ENCODE results near the gene SMU1. TPM values are rescaled to one million over a fixed set of nuclear protein-coding genes. Genes with fewer than 3 reads are reported as not detected.
A peak's percentile ranks its signal among the peaks of the same experiment; 100 is the strongest.

The SMU1 gene
- 23.6 TPM in 2 replicates for total RNA-seq (2022)
- Bru-seq, nascent RNA, result percentile 89 among the genes with signal in this experiment
- percentile 91 among the genes with signal in this experiment for BruChase-seq, experiment 1, labeled RNA remaining after a 2-hour chase
- percentile 95 among the genes with signal in this experiment for BruChase-seq, experiment 2, labeled RNA remaining after a 6-hour chase
- long read RNA-seq, full-length matches to known transcripts, result 121 of 141 reads
- long read RNA-seq, partial matches to known transcripts, result 10 of 141 reads
- long read RNA-seq, other reads (novel, unspliced or antisense), result 10 of 141 reads

DNA sequence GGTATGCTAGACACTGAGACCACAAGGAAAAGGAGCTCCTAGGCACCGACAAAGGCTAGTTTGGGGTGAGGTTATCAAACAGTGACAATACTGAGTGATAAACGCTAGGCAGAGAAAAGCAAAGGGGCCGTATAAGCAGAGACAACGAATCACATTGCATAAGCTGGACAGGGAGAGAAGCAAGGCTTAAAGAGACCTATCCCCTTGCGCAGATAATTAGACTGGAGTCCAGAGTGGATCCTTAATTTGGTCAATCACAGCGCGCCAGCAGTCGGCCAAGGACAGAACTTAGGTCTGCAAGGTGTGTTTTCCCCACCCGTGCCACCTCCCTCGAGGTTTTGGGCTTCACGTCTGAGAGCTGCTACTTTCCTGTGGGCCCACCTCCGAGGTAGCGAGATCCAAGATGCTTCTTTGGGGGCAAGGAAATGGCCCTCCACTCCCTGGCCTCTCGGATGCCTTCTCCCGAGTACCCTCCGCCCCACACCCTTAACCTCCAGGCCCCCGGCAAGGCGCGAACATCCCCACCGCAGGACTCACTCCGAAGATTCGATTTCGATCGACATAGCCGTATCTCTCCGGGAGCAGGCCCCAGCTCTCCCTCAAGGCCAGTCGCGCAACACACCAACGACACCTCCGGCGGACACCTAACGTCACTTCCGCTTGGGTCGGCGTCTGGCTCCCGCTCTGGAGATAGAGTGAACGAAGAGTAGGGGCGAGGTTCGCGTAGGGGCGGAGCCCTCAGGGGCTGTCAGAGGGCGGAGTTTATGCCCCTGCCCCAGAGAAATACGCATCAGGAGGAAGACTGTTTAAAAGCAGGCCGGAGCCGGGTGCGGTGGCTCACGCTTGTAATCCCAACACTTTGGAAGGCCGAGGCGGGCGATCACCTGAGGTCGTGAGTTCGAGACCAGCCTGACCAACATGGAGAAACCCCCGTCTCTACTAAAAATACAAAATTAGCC, at the start of gene SMU1:
SMU1 (minus strand) TSS at position 629 of the 959 bp plus-strand sequence; CDS start at position 563, 66 bp downstream.
- intact Hi-C loops (cut with micrococcal nuclease; ENCODE audit: unreplicated experiment), result loop anchor here (1.0 kb wide), 2 partner anchors 91 to 188 kb away; partner anchors contain the start of genes B4GALT1 and BAG1

DNA sequence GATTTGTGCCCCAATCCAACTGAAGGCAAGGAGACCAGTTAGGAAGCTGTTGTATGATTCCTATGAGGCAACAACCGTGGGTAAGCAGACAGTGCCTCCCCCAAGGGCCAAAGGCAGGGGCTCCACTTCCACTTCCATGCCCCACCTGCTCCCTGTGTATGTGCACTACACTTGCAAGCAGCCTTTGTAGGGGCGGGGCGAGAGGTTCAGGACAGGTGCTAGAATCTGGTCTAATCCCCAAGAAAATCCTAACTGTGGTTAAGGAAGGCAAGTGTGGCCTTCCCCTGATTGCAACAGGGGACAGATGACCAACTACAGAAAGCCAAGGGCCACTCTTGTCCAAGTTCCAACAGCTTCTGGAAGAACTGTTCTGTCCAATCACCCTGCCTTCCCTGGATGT, 49.0 kb upstream of the SMU1 start:
- no peaks in the 10 kb centered on the region for H3K9me3 ChIP-seq
- Mint-ChIP-seq H3K4me1 (ENCODE audit: low read depth, unreplicated experiment) (peaks cover 40% of the 10 kb centered on the region), H3K9me3 (ENCODE audit: unreplicated experiment) (no peaks in the 10 kb centered on the region), H3K4me3 (ENCODE audit: unreplicated experiment) (no peak overlapping the region), H3K27ac (ENCODE audit: unreplicated experiment) (peak overlapping the region; percentile 60), H3K27me3 (ENCODE audit: insufficient read depth, unreplicated experiment) (no peaks in the 10 kb centered on the region), H3K36me3 (ENCODE audit: insufficient read depth, unreplicated experiment) (peaks cover 77% of the 10 kb centered on the region)
- POLR2A ChIA-PET, result no interaction called here
- CTCF ChIA-PET, result no interaction called here
- H3K27me3 ChIP-seq (replicated peaks; ENCODE audit: control insufficient read depth, insufficient read depth, low read length), result no peaks in the 10 kb centered on the region
- TF ChIP-seq, protein P1, sequence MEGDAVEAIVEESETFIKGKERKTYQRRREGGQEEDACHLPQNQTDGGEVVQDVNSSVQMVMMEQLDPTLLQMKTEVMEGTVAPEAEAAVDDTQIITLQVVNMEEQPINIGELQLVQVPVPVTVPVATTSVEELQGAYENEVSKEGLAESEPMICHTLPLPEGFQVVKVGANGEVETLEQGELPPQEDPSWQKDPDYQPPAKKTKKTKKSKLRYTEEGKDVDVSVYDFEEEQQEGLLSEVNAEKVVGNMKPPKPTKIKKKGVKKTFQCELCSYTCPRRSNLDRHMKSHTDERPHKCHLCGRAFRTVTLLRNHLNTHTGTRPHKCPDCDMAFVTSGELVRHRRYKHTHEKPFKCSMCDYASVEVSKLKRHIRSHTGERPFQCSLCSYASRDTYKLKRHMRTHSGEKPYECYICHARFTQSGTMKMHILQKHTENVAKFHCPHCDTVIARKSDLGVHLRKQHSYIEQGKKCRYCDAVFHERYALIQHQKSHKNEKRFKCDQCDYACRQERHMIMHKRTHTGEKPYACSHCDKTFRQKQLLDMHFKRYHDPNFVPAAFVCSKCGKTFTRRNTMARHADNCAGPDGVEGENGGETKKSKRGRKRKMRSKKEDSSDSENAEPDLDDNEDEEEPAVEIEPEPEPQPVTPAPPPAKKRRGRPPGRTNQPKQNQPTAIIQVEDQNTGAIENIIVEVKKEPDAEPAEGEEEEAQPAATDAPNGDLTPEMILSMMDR (IDR thresholded peaks at IDR 0.05; ENCODE audit: insufficient read depth in 1 of 2, low read depth in 1 of 2, low read length in 1 of 2, severe bottlenecking in 1 of 2, unreplicated experiment in 1 of 2), result no peak
- peaks cover 6% of the 10 kb centered on the region for H3K36me3 ChIP-seq (ENCODE audit: control insufficient read depth, insufficient read depth, low read length)
- DNase-seq, result no peak
- intact Hi-C loops (cut with micrococcal nuclease; ENCODE audit: unreplicated experiment), result no loop called here
- BruUV-seq (replicated peaks), result no TSS peak
- no peak overlapping the region for H3K4me3 ChIP-seq (ENCODE audit: low read depth, low read length)
- peaks cover 47% of the 10 kb centered on the region for H3K4me1 ChIP-seq

More for the DNA sequence above, at the start of gene SMU1:
- H3K27me3 Mint-ChIP-seq (ENCODE audit: insufficient read depth, unreplicated experiment), result no peaks in the 10 kb centered on the region
- H3K9me3 Mint-ChIP-seq (ENCODE audit: unreplicated experiment), result no peaks in the 10 kb centered on the region
- DNase-seq, result peak; percentile 96 to 97
- H3K9me3 ChIP-seq, result no peaks in the 10 kb centered on the region
- H3K4me1 Mint-ChIP-seq (ENCODE audit: low read depth, unreplicated experiment), result peaks cover 5% of the 10 kb centered on the region
- no peaks in the 10 kb centered on the region for H3K27me3 ChIP-seq (replicated peaks; ENCODE audit: control insufficient read depth, insufficient read depth, low read length)
- peak within 1 kb of the TSS; percentile 96 for H3K27ac Mint-ChIP-seq (ENCODE audit: unreplicated experiment)
- TF ChIP-seq, protein P1 (IDR thresholded peaks at IDR 0.05; ENCODE audit: insufficient read depth in 1 of 2, low read depth in 1 of 2, low read length in 1 of 2, severe bottlenecking in 1 of 2, unreplicated experiment in 1 of 2), result no peak
- ChIA-PET POLR2A (interaction anchor here (0.6 to 1.3 kb wide), 5 partner anchors 51 to 214 kb away, joined by 3 to 13 read pairs (median 3); partner anchors contain the start of genes B4GALT1, DNAJA1 and NFX1), CTCF (interaction anchor here (1.0 kb wide), 1 partner anchor 299 kb away, joined by 3 read pairs; no protein-coding TSS in a partner anchor)
- peaks cover 3% of the 10 kb centered on the region; the same call in 1 of the 2 replicates for H3K4me1 ChIP-seq
- BruUV-seq (replicated peaks), result TSS peak; percentile 72
- peaks cover 36% of the 10 kb centered on the region for H3K36me3 Mint-ChIP-seq (ENCODE audit: insufficient read depth, unreplicated experiment)
- H3K4me3 Mint-ChIP-seq (ENCODE audit: unreplicated experiment), result peak within 1 kb of the TSS; percentile 85
- no peaks in the 10 kb centered on the region for H3K36me3 ChIP-seq (ENCODE audit: control insufficient read depth, insufficient read depth, low read length)
- H3K4me3 ChIP-seq (ENCODE audit: low read depth, low read length), result peak within 1 kb of the TSS; percentile 64

DNA sequence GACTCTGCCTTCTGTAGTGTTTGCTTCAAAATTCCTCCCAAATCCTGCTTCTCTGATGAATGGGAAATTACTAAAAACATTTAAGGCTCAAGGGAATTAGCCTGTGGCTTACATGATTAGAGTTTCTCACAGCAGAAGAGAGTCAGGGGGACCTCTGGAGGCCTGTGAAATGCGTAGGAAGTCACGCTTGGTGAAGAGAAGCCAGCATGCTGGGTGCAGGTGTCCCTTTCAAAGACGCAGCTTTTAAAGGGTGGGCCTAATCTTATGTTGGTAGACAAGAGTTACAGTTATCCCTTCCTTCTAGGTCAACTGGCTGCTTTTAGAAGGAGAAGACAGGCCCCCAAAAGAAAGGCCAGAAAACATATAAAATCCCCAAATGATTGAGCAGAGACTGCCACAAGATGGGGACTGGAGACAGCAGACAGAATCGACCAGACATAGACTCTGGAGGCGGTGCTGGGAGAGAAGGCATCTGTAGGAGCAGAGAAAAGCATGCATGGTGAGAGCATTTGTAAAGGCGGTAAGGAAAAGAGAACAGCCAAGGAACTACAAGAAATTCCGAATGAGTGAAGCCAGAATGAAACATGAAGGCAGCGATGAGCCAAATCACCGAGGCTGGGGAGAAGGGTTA, 48.4 kb upstream of the SMU1 start:
- Mint-ChIP-seq H3K27me3 (ENCODE audit: insufficient read depth, unreplicated experiment) (no peaks in the 10 kb centered on the region), H3K27ac (ENCODE audit: unreplicated experiment) (peak overlapping the region; percentile 60), H3K36me3 (ENCODE audit: insufficient read depth, unreplicated experiment) (peaks cover 77% of the 10 kb centered on the region), H3K4me1 (ENCODE audit: low read depth, unreplicated experiment) (peaks cover 34% of the 10 kb centered on the region), H3K9me3 (ENCODE audit: unreplicated experiment) (no peaks in the 10 kb centered on the region), H3K4me3 (ENCODE audit: unreplicated experiment) (no peak overlapping the region)
- ChIA-PET POLR2A (no interaction called here), CTCF (no interaction called here)
- no TSS peak for BruUV-seq (replicated peaks)
- H3K4me3 ChIP-seq (ENCODE audit: low read depth, low read length), result no peak overlapping the region
- no peaks in the 10 kb centered on the region for H3K9me3 ChIP-seq
- no peak for DNase-seq
- TF ChIP-seq, protein P1 (IDR thresholded peaks at IDR 0.05; ENCODE audit: insufficient read depth in 1 of 2, low read depth in 1 of 2, low read length in 1 of 2, severe bottlenecking in 1 of 2, unreplicated experiment in 1 of 2), result no peak
- intact Hi-C loops (cut with micrococcal nuclease; ENCODE audit: unreplicated experiment), result no loop called here
- H3K27me3 ChIP-seq (replicated peaks; ENCODE audit: control insufficient read depth, insufficient read depth, low read length), result no peaks in the 10 kb centered on the region
- peaks cover 41% of the 10 kb centered on the region for H3K4me1 ChIP-seq
- H3K36me3 ChIP-seq (ENCODE audit: control insufficient read depth, insufficient read depth, low read length), result peaks cover 6% of the 10 kb centered on the region
